DMS114 treated with DMSO at 0.1 percent for 48 hours (cell line): ENCODE measurements around the gene BAIAP2L2.

ENCODE experiments used
- DNase-seq: peaks from one replicate; lab custom pipeline; 2025; ENCODE audit not compliant: unreplicated experiment; lab: John Stamatoyannopoulos, UW

Gene BAIAP2L2

DNA sequence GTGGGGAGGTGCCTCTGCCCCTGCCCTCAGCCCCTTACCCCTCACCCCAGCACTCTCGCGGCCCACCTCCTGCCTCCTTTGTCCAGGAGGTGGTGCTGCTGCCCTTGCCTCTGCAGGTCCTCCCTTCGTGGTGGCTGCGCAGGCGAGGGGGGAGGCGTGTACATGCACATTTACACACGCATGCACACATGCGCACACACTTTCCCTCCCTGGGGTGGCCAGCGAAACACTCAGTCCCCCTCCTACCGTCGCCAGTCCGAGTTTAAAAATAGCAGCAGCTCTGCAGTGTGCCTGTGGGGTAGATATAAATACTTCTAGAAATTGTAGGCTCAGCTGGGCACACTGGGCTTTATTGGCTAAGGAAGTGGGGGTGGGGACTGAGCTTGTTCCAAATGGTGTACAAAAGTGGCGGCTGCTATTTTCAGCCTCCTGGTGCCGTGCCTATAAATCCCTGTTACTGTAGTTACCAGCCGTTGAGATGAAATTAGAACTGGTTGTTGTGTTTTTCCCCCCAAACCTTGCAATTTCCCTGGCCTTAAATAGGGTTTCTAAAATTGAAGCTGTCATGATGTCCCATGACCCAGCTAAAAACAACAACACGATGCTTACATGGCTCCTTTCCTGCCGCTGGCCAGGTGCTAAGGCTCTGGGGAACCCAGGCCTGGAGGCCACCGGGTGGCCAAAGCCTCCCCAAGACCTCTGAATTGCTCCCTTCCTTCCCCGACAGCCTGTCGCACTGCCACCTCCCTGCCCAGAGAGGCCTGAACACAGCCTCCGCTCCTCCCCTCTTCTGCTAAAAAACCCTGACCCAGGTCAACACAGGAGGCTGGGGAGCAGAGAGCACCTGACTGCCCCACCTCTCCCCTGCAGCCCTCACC lies 40.9 kb downstream of the BAIAP2L2 start:
- no peak for DNase-seq

- no peak for DNase-seq
Measured at GRCh38 chr22:38068641-38069371, 41.7 kb downstream of the BAIAP2L2 start.

DNA sequence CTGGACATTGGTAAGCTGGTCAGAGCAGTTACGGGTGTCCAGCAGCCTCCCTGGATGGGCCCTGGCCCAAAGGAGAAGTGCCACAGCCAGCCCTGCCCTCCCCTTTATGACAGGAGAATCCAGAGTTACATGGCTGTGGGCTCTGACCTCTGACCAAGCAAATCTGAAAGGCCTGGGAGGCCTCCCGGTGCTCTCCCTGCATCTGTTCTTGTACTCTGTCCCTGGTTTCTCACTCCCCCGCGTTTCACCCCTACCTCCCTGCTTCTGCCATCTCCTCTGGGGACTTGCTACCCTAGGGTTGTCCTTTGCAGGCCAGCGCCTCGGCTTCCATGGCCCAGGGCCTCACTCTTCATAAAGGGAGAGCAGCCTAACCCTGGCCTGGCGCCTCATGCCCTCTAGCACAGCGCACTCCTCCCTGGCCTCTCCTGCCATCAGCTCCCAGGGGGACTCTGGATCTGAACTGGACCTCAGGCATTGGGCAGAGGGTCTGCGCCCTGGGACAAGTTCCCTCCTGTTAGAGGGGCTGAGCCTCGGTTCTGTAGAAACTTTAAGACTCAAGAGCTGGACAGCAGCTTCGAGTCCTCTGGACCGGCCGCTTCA lies 42.6 kb downstream of the BAIAP2L2 start:
- DNase-seq: no peak

- DNase-seq: no peak
Measured at GRCh38 chr22:38067028-38067415, 43.5 kb downstream of the BAIAP2L2 start.

DNA sequence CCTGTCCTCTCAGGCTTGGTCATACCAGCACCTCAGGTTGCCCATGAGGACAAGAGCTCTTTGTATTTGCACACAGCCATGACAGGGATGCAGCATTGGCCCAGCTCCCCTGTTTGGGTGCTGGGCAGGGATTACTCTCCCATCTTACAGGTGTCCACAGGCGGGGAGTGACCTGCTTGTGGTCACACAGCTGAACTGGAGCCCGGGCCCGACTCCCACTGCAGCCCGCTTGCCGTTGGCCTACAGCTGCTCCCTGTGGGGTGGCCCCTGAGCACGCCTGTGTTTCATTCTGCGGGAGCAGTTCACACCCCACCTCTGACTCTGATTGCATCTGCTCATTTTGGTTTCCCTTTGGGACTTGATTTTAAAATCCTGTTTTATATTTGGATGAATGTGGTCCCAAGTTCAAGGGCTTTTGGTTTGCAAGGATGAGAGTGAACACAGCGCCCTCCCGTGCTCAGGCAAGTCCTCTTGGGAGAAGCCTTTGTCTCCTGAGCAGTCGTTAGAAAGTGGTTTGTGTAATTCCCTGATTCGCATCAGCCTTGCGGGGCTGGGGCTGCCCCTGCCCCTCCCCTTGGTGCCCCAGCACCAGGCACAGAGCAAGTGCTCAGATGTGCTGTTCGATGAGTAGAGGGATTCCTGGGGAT lies 44.0 kb downstream of the BAIAP2L2 start:
- no peak for DNase-seq

- DNase-seq: no peak
Measured at GRCh38 chr22:38065539-38065938, 44.9 kb downstream of the BAIAP2L2 start.

DNA sequence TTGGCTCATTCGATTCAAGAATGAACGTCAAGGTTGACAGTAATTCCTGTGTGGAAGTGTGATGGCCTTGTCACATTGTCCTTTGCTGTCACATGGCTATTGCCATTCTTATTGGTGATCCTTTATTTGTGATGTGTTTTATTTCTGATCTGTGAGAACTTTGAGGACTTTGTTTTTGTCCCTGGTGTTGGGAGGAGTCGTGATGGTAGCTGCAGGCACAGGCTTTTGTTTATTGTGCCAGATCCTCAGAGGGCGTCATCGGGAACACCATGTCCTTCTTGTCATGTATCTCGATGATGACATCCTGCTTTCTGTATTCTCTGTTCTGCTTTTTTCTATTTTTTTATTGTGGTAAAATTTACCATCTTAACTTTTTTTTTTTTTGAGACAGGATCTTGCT lies 47.7 kb downstream of the BAIAP2L2 start:
- DNase-seq: no peak

GRCh38 chr22:38056969-38057891 lies 53.3 kb downstream of the BAIAP2L2 start, which contains the start of gene PICK1:
PICK1 (plus strand) TSS chr22:38057404; CDS start chr22:38057810, 406 bp downstream.
- DNase-seq: peak; percentile 93

- peak; percentile 55 for DNase-seq
Measured at GRCh38 chr22:38051900-38052862, 58.3 kb downstream of the BAIAP2L2 start.

- DNase-seq: no peak
Measured at GRCh38 chr22:38051261-38051660, 59.2 kb downstream of the BAIAP2L2 start.

DNA sequence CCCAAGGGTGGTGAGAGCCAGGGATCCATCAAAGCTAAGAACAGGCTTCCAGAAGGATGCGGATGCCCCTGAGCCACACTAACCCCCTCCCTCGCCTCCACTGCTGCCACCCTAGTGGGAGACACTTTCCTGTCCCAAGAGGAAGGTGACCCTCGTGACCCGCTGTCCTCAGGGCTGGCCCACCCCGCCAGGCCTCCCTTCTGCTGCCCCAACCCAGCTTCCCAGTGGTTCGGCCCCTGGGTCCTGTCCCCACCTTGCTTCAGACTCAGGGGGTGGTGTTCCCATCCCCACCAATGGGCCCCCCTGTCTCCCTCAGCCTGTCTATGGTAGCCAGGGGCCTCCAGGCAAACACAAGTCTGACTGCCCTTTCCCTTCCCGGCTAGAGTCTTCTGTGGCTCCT lies 59.8 kb downstream of the BAIAP2L2 start:
- DNase-seq: no peak

GRCh38 chr22:38049812-38050619 lies 60.5 kb downstream of the BAIAP2L2 start:
- DNase-seq: no peak

GRCh38 chr22:38046070-38046748 lies 64.3 kb downstream of the BAIAP2L2 start:
- no peak for DNase-seq

DNA sequence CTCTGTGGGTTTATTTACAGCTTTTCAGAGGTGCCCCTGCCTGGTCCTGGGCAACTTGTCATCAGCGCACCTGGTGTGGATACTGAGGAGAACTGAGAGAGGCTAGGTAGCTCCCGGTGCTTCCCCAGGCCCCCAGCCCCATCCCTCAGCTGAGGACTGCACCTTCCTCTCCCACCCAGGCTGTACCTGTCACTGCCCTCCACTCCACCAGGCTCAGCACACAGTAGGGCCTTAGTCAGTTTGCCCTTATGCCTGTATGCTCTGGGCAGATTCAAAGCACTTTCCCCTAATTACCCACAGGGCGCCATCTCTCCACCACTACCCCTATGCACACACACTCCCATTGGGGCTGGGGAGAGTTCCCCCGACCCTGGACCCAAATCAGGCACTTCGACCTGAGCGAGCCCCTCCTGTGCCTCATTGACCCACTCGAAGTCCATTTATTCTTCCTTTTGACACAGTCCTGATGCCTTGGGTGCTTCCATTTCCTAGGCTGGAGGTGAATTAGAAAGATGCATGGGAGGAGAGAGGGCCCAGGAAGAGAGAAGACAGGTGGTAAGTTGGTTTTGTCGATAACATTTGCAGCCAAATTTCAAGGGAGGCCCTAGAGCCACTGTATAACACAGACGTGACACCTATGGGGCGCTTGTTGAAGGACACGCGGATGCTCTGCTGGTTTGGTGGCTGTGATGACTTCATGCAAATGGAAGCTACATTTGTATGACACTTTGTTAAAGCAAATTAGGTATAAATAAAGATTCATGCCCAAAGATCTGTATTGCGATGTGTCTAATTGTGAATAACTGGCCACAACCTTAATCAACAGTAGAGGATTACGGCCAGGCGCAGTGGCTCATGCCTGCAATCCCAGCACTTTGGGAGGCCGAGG lies 67.1 kb downstream of the BAIAP2L2 start:
- no peak for DNase-seq

DNA sequence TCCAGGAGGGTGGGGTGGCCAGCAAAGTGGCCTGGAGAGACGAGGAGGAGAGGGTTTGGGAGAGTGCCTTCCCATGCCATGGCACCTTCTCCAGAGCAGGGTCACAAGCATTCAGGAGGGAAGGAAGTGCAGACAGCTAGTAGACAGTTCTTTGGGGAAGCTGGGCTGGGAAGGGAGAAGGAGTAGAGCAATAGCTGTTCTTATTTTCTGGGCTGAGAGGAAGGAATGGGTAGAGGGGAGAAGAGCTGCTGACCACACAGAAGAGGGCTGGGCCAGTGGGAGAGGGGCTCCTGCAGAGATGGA lies 68.0 kb downstream of the BAIAP2L2 start:
- no peak for DNase-seq

GRCh38 chr22:38041760-38042487 lies 68.6 kb downstream of the BAIAP2L2 start:
- DNase-seq: no peak
